ENCODE results near the gene CBX7. TPM values are rescaled to one million over a fixed set of nuclear protein-coding genes. Genes with fewer than 3 reads are reported as not detected.

CBX7 gene
- total and polyA plus RNA-seq, 12 donors = 34.5 to 85.8 (median 75.8) TPM

- 89 to 92% methylated on average over 9 of the region's 9 CpGs for WGBS, 2 donors
- Histone ChIP-seq H3K4me3 (no peak overlapping the region), H3K9me3 (no peaks in the 10 kb centered on the region), H3K36me3 (peaks cover 0 to 39% (median 3%) of the 10 kb centered on the region in 9 donors), H3K27ac (no peak overlapping the region), H3K4me1 (peaks cover 4 to 24% (median 19%) of the 10 kb centered on the region in 9 donors), H3K27me3 (no peaks in the 10 kb centered on the region)
- DNase-seq (no peak), ATAC-seq (no peak)
- TF ChIP-seq, protein P1, sequence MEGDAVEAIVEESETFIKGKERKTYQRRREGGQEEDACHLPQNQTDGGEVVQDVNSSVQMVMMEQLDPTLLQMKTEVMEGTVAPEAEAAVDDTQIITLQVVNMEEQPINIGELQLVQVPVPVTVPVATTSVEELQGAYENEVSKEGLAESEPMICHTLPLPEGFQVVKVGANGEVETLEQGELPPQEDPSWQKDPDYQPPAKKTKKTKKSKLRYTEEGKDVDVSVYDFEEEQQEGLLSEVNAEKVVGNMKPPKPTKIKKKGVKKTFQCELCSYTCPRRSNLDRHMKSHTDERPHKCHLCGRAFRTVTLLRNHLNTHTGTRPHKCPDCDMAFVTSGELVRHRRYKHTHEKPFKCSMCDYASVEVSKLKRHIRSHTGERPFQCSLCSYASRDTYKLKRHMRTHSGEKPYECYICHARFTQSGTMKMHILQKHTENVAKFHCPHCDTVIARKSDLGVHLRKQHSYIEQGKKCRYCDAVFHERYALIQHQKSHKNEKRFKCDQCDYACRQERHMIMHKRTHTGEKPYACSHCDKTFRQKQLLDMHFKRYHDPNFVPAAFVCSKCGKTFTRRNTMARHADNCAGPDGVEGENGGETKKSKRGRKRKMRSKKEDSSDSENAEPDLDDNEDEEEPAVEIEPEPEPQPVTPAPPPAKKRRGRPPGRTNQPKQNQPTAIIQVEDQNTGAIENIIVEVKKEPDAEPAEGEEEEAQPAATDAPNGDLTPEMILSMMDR (IDR thresholded peaks at IDR 0.05) = no peak
- intact Hi-C loops (cut with DNase I) = loop anchor here in 7 of 10 donors (5.0 to 10.0 kb wide), 4 partner anchors 255 to 365 kb away; partner anchors contain the start of gene CBX6 (in 1 of the 7)
These were observed 22.7 kb downstream of the CBX7 start for GRCh38 chr22:39129746-39130145.

DNA sequence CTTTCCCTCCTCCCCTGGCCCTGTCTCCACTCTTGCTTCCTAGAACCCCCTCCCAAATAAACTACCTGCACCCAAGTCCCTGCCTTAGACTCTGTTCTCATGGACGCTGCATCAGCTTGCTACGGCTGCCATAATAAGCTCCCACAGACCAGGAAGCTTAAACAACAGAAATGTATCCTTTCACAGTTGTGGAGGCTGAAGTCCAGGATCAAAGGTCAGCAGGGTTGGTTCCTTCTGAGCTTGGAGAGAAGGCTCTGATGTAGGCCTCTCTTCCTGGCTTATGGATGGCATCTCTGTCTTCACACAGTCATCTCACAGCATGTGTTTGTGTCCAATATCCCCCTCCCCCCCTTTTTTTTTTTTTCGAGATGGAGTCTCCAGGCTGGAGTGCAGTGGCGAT is 23.4 kb downstream of the CBX7 start:
- intact Hi-C loops (cut with DNase I) = loop anchor here in 5 of 10 donors (5.0 to 10.0 kb wide), 3 partner anchors 354 to 364 kb away; no protein-coding TSS in a partner anchor
- TF ChIP-seq, protein P1 (IDR thresholded peaks at IDR 0.05) = no peak
- Histone ChIP-seq H3K4me1 (peaks cover 4 to 21% (median 19%) of the 10 kb centered on the region in 9 donors), H3K27me3 (no peaks in the 10 kb centered on the region), H3K36me3 (peaks cover 0 to 34% (median under 1%) of the 10 kb centered on the region in 9 donors), H3K27ac (no peak overlapping the region), H3K4me3 (no peak overlapping the region), H3K9me3 (no peaks in the 10 kb centered on the region)
- ATAC-seq = no peak
- no peak for DNase-seq
- 86 to 90% methylated on average over 4 of the region's 4 CpGs for WGBS, 2 donors

DNA sequence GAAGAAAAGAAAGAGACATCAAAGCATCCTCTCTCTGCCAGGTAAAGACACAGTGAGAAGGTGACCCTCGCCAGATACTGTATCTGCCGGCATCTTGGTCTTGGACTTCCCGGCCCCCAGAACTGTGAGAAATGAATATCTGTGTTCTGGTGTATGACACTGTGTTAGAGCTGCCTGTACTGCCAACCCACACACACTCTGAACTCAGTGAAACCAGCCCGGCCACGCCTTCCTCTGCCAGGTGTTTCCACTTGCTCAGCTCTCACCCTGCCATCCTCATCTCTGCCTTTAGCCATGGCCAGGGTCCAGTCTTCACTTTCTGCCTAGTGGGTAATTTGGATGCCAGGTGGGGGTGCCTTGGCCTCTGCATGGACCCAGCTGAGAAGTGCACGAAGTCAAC is 24.0 kb downstream of the CBX7 start:
- Histone ChIP-seq H3K9me3 (no peaks in the 10 kb centered on the region), H3K4me3 (no peak overlapping the region), H3K36me3 (peaks cover 0 to 29% (median 0%) of the 10 kb centered on the region in 9 donors), H3K4me1 (peaks cover 4 to 21% (median 19%) of the 10 kb centered on the region in 9 donors), H3K27me3 (no peaks in the 10 kb centered on the region), H3K27ac (no peak overlapping the region)
- DNase-seq = no peak
- ATAC-seq = no peak
- 93 to 95% methylated on average over 6 of the region's 6 CpGs for WGBS, 2 donors
- TF ChIP-seq, protein P1 (IDR thresholded peaks at IDR 0.05) = no peak
- intact Hi-C loops (cut with DNase I) = loop anchor here in 5 of 10 donors (5.0 to 10.0 kb wide), 3 partner anchors 354 to 364 kb away; no protein-coding TSS in a partner anchor

DNA sequence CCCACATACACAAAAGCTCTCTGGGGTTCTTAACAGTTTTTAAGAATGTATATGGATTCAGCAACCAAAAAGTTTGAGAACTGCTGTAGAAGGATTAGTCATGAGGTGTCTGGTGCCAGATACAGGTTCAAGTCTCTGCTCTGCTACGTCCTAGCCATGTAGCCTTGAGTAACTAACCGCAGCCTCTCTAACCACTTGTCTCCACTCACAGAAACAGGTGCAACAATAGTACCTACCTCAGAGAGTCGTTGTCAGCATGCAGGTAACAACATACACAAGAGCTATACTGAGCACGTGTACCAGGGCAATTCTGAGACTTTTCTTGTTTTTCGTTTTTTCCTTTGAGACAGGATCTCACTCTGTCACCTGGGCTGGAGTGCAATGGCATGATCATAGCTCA is 26.9 kb downstream of the CBX7 start:
- no peak for ATAC-seq
- intact Hi-C loops (cut with DNase I) = loop anchor here in 6 of 10 donors (2.0 to 10.0 kb wide), 4 partner anchors 351 to 361 kb away; no protein-coding TSS in a partner anchor
- Histone ChIP-seq H3K4me3 (no peak overlapping the region), H3K4me1 (peaks cover 0 to 8% (median 3%) of the 10 kb centered on the region in 9 donors), H3K36me3 (peaks cover 0 to 10% (median 0%) of the 10 kb centered on the region in 9 donors), H3K27me3 (no peaks in the 10 kb centered on the region), H3K27ac (no peak overlapping the region), H3K9me3 (no peaks in the 10 kb centered on the region)
- TF ChIP-seq, protein P1 (IDR thresholded peaks at IDR 0.05) = no peak
- DNase-seq = no peak
- WGBS, 2 donors = 93 to 95% methylated on average over 5 of the region's 5 CpGs

All from heart right ventricle (tissue), 16 donors.